Naive B cell (primary cell): Measurements from ENCODE around the gene EHD3. TPM values are rescaled to one million over a fixed set of nuclear protein-coding genes. Genes with fewer than 3 reads are reported as not detected.

Source experiments
- ATAC-seq, 2 donors: fragments of 150-1000 bp; cut with Tn5 transposase; 2 replicates each; pipeline ENCODE4 v1.10.0; 2021; ENCODE audit warnings: low read depth in 2 of 2, mild to moderate bottlenecking in 2 of 2, moderate library complexity in 2 of 2
- DNase-seq: peaks from one replicate; pipeline ENCODE4 v3.0.0; 2022
- H3K27ac Mint-ChIP-seq, 6 donors: one replicate each; pipeline ENCODE4 v1.8.0; 2020 to 2022; ENCODE audit warnings: mild to moderate bottlenecking in 6 of 6, mixed read lengths in 6 of 6, moderate library complexity in 5 of 6, inconsistent platforms in 2 of 6
- H3K27me3 Mint-ChIP-seq, 3 donors: one replicate each; pipeline ENCODE4 v1.8.0; 2021 to 2022; ENCODE audit warnings: mixed read lengths in 3 of 3, mild to moderate bottlenecking in 1 of 3
- H3K36me3 Mint-ChIP-seq, 2 donors: one replicate each; pipeline ENCODE4 v1.8.0; 2020 to 2022; ENCODE audit warnings: mixed read lengths in 2 of 2, inconsistent platforms in 1 of 2, mild to moderate bottlenecking in 1 of 2
- H3K4me1 Mint-ChIP-seq, 3 donors: one replicate each; pipeline ENCODE4 v1.8.0; 2020 to 2022; ENCODE audit warnings: mixed read lengths in 3 of 3, inconsistent platforms in 1 of 3, mild to moderate bottlenecking in 1 of 3, moderate library complexity in 1 of 3
- H3K4me3 Mint-ChIP-seq, 8 donors: one replicate each; pipeline ENCODE4 v1.8.0; 2020 to 2022; ENCODE audit warnings: mild to moderate bottlenecking in 8 of 8, mixed read lengths in 8 of 8, moderate library complexity in 8 of 8, inconsistent platforms in 2 of 8
- H3K9me3 Mint-ChIP-seq, 7 donors: one replicate each; pipeline ENCODE4 v1.8.0; 2020 to 2022; ENCODE audit warnings: mixed read lengths in 7 of 7, mild to moderate bottlenecking in 5 of 7, inconsistent platforms in 2 of 7, moderate library complexity in 1 of 7
- polyA plus RNA-seq, 6 donors: library from polyadenylated mRNA; unstranded; fragments of 300-500 nt; fragmentation: Illumina TruSeq; gene quantifications; one replicate each; pipeline ENCODE4 v1.2.3, GENCODE V29; 2021; ENCODE audit warnings: low read depth in 6 of 6

EHD3 gene
- polyA plus RNA-seq, 6 donors from 2014 or later: 5.9 to 13.6 (median 10.0) TPM

- Mint-ChIP-seq H3K4me3 (peak within 1 kb of the TSS in 7 of 8 donors; percentile 1 to 86 (median 61)), H3K27me3 (no peaks in the 10 kb centered on the region), H3K36me3 (no peaks in the 10 kb centered on the region), H3K9me3 (peaks cover 0 to 4% (median 0%) of the 10 kb centered on the region in 7 donors), H3K27ac (peak within 1 kb of the TSS; percentile 97 to 99 (median 98)), H3K4me1 (peaks cover 77 to 98% (median 88%) of the 10 kb centered on the region in 3 donors)
- DNase-seq (no peak), ATAC-seq (no peak)
Observed at GRCh38 chr2:31217465-31218200, 16.3 kb upstream of the EHD3 start, which contains the start of gene CAPN14. Gene CAPN14 (minus strand): TSS chr2:31217515. CDS start chr2:31205447, 12,068 bp downstream.

- H3K27me3 Mint-ChIP-seq: no peaks in the 10 kb centered on the region
- H3K4me3 Mint-ChIP-seq: peak overlapping the region; percentile 44 to 87 (median 68)
- peaks cover 83 to 98% (median 94%) of the 10 kb centered on the region in 3 donors for H3K4me1 Mint-ChIP-seq
- H3K36me3 Mint-ChIP-seq: no peaks in the 10 kb centered on the region
- H3K27ac Mint-ChIP-seq: peak overlapping the region; percentile 97 to 99 (median 99)
- peaks cover 0 to 4% (median 0%) of the 10 kb centered on the region in 7 donors for H3K9me3 Mint-ChIP-seq
- ATAC-seq (peak; percentile 85 to 87), DNase-seq (peak; percentile 79)
Observed at GRCh38 chr2:31219131-31219969, 14.6 kb upstream of the EHD3 start.

GRCh38 chr2:31221544-31221943 lies 12.4 kb upstream of the EHD3 start:
- ATAC-seq (no peak), DNase-seq (no peak)
- Mint-ChIP-seq H3K4me1 (peaks cover 63 to 76% (median 73%) of the 10 kb centered on the region in 3 donors), H3K36me3 (no peaks in the 10 kb centered on the region), H3K27me3 (no peaks in the 10 kb centered on the region), H3K4me3 (peak overlapping the region; percentile 26 to 81 (median 68)), H3K27ac (peak overlapping the region; percentile 97 to 99 (median 98)), H3K9me3 (peaks cover 0 to 4% (median 0%) of the 10 kb centered on the region in 7 donors)

GRCh38 chr2:31222071-31222470 lies 11.9 kb upstream of the EHD3 start:
- H3K4me3 Mint-ChIP-seq: peak overlapping the region in 7 of 8 donors; percentile 26 to 81 (median 64)
- H3K4me1 Mint-ChIP-seq: peaks cover 59 to 73% (median 68%) of the 10 kb centered on the region in 3 donors
- H3K36me3 Mint-ChIP-seq: no peaks in the 10 kb centered on the region
- H3K27me3 Mint-ChIP-seq: no peaks in the 10 kb centered on the region
- peak; percentile 28 to 40 for ATAC-seq
- DNase-seq: peak; percentile 52
- H3K9me3 Mint-ChIP-seq: peaks cover 0 to 4% (median 0%) of the 10 kb centered on the region in 7 donors
- H3K27ac Mint-ChIP-seq: peak overlapping the region; percentile 97 to 99 (median 98)

GRCh38 chr2:31223026-31223425 lies 10.9 kb upstream of the EHD3 start:
- Mint-ChIP-seq H3K27ac (peak overlapping the region; percentile 36 to 99 (median 98)), H3K27me3 (no peaks in the 10 kb centered on the region), H3K4me1 (peaks cover 54 to 72% (median 64%) of the 10 kb centered on the region in 3 donors), H3K4me3 (no peak overlapping the region), H3K36me3 (no peaks in the 10 kb centered on the region), H3K9me3 (peaks cover 0 to 4% (median 0%) of the 10 kb centered on the region in 7 donors)
- ATAC-seq (no peak), DNase-seq (no peak)

- DNase-seq: no peak
- H3K27ac Mint-ChIP-seq: peak overlapping the region in 4 of 6 donors; percentile 69 to 90 (median 78)
- H3K4me1 Mint-ChIP-seq: peaks cover 47 to 67% (median 57%) of the 10 kb centered on the region in 3 donors
- H3K36me3 Mint-ChIP-seq: no peaks in the 10 kb centered on the region
- H3K27me3 Mint-ChIP-seq: no peaks in the 10 kb centered on the region
- no peak for ATAC-seq
- peaks cover 0 to 3% (median 0%) of the 10 kb centered on the region in 7 donors for H3K9me3 Mint-ChIP-seq
- peak overlapping the region in 1 of 8 donors; percentile 30 for H3K4me3 Mint-ChIP-seq
Observed at GRCh38 chr2:31223749-31224148, 10.2 kb upstream of the EHD3 start.

- H3K4me3 Mint-ChIP-seq: no peak overlapping the region
- DNase-seq (no peak), ATAC-seq (no peak)
- H3K27me3 Mint-ChIP-seq: no peaks in the 10 kb centered on the region
- no peaks in the 10 kb centered on the region for H3K36me3 Mint-ChIP-seq
- peaks cover 31 to 42% (median 34%) of the 10 kb centered on the region in 3 donors for H3K4me1 Mint-ChIP-seq
- H3K9me3 Mint-ChIP-seq: no peaks in the 10 kb centered on the region
- H3K27ac Mint-ChIP-seq: peak overlapping the region in 2 of 6 donors; percentile 10 to 36
Observed at GRCh38 chr2:31226266-31226665, 7.7 kb upstream of the EHD3 start.

GRCh38 chr2:31227110-31227509 lies 6.8 kb upstream of the EHD3 start:
- H3K27ac Mint-ChIP-seq: no peak overlapping the region
- no peaks in the 10 kb centered on the region for H3K9me3 Mint-ChIP-seq
- H3K4me3 Mint-ChIP-seq: no peak overlapping the region
- ATAC-seq: no peak
- no peaks in the 10 kb centered on the region for H3K27me3 Mint-ChIP-seq
- DNase-seq: no peak
- H3K36me3 Mint-ChIP-seq: no peaks in the 10 kb centered on the region
- H3K4me1 Mint-ChIP-seq: peaks cover 25 to 34% (median 29%) of the 10 kb centered on the region in 3 donors

- H3K36me3 Mint-ChIP-seq: no peaks in the 10 kb centered on the region
- no peaks in the 10 kb centered on the region for H3K27me3 Mint-ChIP-seq
- peak overlapping the region in 1 of 6 donors; percentile 42 for H3K27ac Mint-ChIP-seq
- DNase-seq (no peak), ATAC-seq (no peak)
- no peak overlapping the region for H3K4me3 Mint-ChIP-seq
- H3K9me3 Mint-ChIP-seq: no peaks in the 10 kb centered on the region
- H3K4me1 Mint-ChIP-seq: peaks cover 24 to 28% (median 28%) of the 10 kb centered on the region in 3 donors
Observed at GRCh38 chr2:31227711-31228125, 6.2 kb upstream of the EHD3 start.

GRCh38 chr2:31228717-31229116 lies 5.2 kb upstream of the EHD3 start:
- H3K27ac Mint-ChIP-seq: no peak overlapping the region
- ATAC-seq (no peak), DNase-seq (no peak)
- H3K9me3 Mint-ChIP-seq: no peaks in the 10 kb centered on the region
- no peaks in the 10 kb centered on the region for H3K27me3 Mint-ChIP-seq
- H3K4me3 Mint-ChIP-seq: no peak overlapping the region
- peaks cover 24 to 28% (median 28%) of the 10 kb centered on the region in 3 donors for H3K4me1 Mint-ChIP-seq
- no peaks in the 10 kb centered on the region for H3K36me3 Mint-ChIP-seq

- Mint-ChIP-seq H3K36me3 (no peaks in the 10 kb centered on the region), H3K4me3 (peak overlapping the region in 1 of 8 donors; percentile 51), H3K27ac (peak overlapping the region in 1 of 6 donors; percentile 64), H3K4me1 (peaks cover 29 to 40% (median 37%) of the 10 kb centered on the region in 3 donors), H3K27me3 (no peaks in the 10 kb centered on the region), H3K9me3 (no peaks in the 10 kb centered on the region)
- ATAC-seq (no peak), DNase-seq (no peak)
Observed at GRCh38 chr2:31230751-31231150, 3.2 kb upstream of the EHD3 start.

GRCh38 chr2:31231571-31232302 lies 2.2 kb upstream of the EHD3 start:
- Mint-ChIP-seq H3K27me3 (no peaks in the 10 kb centered on the region), H3K4me1 (peaks cover 35 to 50% (median 46%) of the 10 kb centered on the region in 3 donors), H3K27ac (peak overlapping the region in 3 of 6 donors; percentile 43 to 65 (median 48)), H3K36me3 (no peaks in the 10 kb centered on the region), H3K9me3 (no peaks in the 10 kb centered on the region), H3K4me3 (peak overlapping the region in 1 of 8 donors; percentile 11)
- DNase-seq (no peak), ATAC-seq (no peak)

GRCh38 chr2:31232586-31232985 lies 1.4 kb upstream of the EHD3 start:
- H3K4me3 Mint-ChIP-seq: peak overlapping the region in 2 of 8 donors; percentile 85 to 91
- DNase-seq (no peak), ATAC-seq (no peak)
- H3K4me1 Mint-ChIP-seq: peaks cover 36 to 52% (median 44%) of the 10 kb centered on the region in 3 donors
- H3K27ac Mint-ChIP-seq: peak overlapping the region in 1 of 6 donors; percentile 65
- H3K27me3 Mint-ChIP-seq: no peaks in the 10 kb centered on the region
- H3K36me3 Mint-ChIP-seq: no peaks in the 10 kb centered on the region
- no peaks in the 10 kb centered on the region for H3K9me3 Mint-ChIP-seq
